Memory B cell (primary cell): ENCODE measurements around the gene JMJD4.
"Not testable (repeated sequence)": the region's sequence is repeated elsewhere in the genome, so short reads cannot be mapped to it uniquely, and the experiment has no call there.

ENCODE experiments used
- ATAC-seq: fragments of 150-1000 bp; cut with Tn5 transposase; 2 replicates; pipeline ENCODE4 v1.10.0; 2021; ENCODE audit warnings: low read depth, mild to moderate bottlenecking, moderate library complexity
- DNase-seq, 2 donors: peaks; one replicate each; pipeline ENCODE4 v3.0.0; 2022; ENCODE audit warnings: low spot score in 2 of 2
- H3K27ac Mint-ChIP-seq: one replicate; pipeline ENCODE4 v1.8.0; 2022; ENCODE audit warnings: mild to moderate bottlenecking, moderate library complexity, mixed read lengths
- H3K27me3 Mint-ChIP-seq: one replicate; pipeline ENCODE4 v1.8.0; 2022; ENCODE audit warnings: mixed read lengths
- H3K36me3 Mint-ChIP-seq: one replicate; pipeline ENCODE4 v1.8.0; 2022; ENCODE audit warnings: mild to moderate bottlenecking, mixed read lengths
- H3K4me1 Mint-ChIP-seq: one replicate; pipeline ENCODE4 v1.8.0; 2022; ENCODE audit warnings: mixed read lengths
- H3K4me3 Mint-ChIP-seq: one replicate; pipeline ENCODE4 v1.8.0; 2022; ENCODE audit warnings: mild to moderate bottlenecking, moderate library complexity, mixed read lengths
- H3K9me3 Mint-ChIP-seq: one replicate; pipeline ENCODE4 v1.8.0; 2022; ENCODE audit warnings: mixed read lengths

Gene JMJD4

DNA sequence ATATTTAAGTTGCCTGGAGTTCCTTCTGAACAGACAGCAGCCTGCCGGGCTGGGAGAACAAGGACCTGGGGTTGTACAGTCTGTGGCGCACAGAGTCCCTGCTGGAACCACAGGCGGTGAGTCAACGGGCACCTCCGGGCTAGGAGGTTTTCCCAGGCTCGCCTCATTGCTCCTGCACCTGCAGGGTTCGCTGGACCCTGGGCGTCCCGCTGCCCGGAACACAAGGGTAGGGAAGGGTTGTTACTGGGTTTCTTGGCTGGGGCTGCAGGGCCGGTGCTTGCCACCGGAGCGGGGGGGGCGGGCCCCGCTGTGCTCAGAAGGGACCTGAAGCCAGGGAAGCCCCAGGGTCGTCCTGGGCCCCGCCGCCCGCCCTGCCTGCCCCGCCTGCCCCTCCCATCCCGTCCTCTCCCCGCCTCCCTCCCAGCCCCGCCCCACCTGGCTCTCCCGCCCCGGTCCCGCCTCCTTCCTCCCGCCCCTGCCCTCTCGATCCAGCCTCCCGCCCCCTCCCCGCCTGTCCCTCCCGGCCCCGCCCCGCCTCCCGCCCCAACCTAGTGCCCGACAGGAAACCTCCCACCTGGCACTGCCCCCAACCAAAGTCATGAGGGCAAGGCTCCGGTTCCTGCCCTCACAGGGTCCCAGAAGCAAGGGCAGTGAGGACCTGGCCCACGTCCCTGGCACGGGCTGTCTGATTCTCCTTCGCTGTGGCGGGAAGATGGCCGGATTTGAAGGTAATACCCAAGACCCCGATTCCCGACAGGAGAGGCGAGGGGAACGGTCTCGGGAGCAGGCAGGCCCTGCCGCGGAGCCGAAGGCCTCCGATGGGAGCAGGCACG is 6.8 kb downstream of the JMJD4 start:
- Mint-ChIP-seq H3K27ac (peak overlapping the region; percentile 65), H3K9me3 (peaks cover 2% of the 10 kb centered on the region), H3K4me1 (peaks cover 22% of the 10 kb centered on the region), H3K4me3 (peak overlapping the region; percentile 87), H3K27me3 (no peaks in the 10 kb centered on the region), H3K36me3 (peaks cover 2% of the 10 kb centered on the region)
- ATAC-seq (peak; percentile 64), DNase-seq (no peak)

DNA sequence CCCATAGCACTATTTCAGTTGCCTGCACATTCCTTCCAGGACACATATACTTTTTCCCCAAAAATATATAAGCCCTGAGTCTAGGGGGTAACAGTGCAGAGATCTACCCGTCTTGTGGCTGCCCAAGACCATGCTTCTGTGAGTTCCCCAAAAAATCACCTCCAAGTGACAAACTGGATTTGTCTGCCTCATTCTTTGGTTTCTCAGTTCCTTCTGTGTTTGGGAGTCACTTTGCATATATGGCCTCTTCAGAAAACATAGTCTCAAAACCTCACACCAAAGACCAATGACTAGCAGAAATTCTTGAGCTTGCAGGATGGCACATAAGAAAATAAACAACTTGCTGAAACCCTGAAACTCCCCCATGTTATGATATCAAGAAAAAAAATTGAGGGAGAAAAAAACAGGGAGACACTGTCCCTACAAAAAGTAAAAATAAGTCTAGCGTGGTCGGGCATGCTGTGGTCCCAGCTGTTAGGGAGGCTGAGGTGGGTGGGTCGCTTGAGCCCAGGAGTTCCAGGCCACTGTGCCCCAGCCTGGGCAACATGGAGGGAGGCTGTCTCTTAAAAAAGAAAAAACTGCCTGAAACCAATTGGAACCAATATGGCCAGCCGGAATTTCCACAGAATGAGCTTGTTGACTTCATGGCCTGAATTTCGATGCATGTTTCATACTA is 8.0 kb downstream of the JMJD4 start:
- Mint-ChIP-seq H3K4me1 (peaks cover 22% of the 10 kb centered on the region), H3K9me3 (peaks cover 8% of the 10 kb centered on the region), H3K4me3 (peak overlapping the region; percentile 56), H3K36me3 (peaks cover 2% of the 10 kb centered on the region), H3K27ac (no peak overlapping the region), H3K27me3 (no peaks in the 10 kb centered on the region)
- ATAC-seq (peak; percentile 25), DNase-seq (no peak)

- ATAC-seq, result no peak
- Mint-ChIP-seq H3K27ac (no peak overlapping the region), H3K36me3 (peaks cover 2% of the 10 kb centered on the region), H3K9me3 (peaks cover 11% of the 10 kb centered on the region), H3K4me3 (no peak overlapping the region), H3K4me1 (peaks cover 22% of the 10 kb centered on the region), H3K27me3 (no peaks in the 10 kb centered on the region)
- DNase-seq, result no peak
These were observed 8.8 kb downstream of the JMJD4 start for GRCh38 chr1:227726318-227726717.

- DNase-seq (no peak), ATAC-seq (no peak)
- peaks cover 4% of the 10 kb centered on the region for H3K36me3 Mint-ChIP-seq
- H3K27me3 Mint-ChIP-seq, result no peaks in the 10 kb centered on the region
- no peak overlapping the region for H3K27ac Mint-ChIP-seq
- peaks cover 18% of the 10 kb centered on the region for H3K9me3 Mint-ChIP-seq
- no peak overlapping the region for H3K4me3 Mint-ChIP-seq
- peaks cover 20% of the 10 kb centered on the region for H3K4me1 Mint-ChIP-seq
These were observed 10.1 kb downstream of the JMJD4 start for GRCh38 chr1:227725046-227725445.

- peaks cover 9% of the 10 kb centered on the region for H3K36me3 Mint-ChIP-seq
- H3K4me1 Mint-ChIP-seq, result peaks cover 9% of the 10 kb centered on the region
- DNase-seq (no peak), ATAC-seq (no peak)
- peaks cover 2% of the 10 kb centered on the region for H3K27me3 Mint-ChIP-seq
- peaks cover 28% of the 10 kb centered on the region for H3K9me3 Mint-ChIP-seq
- no peak overlapping the region for H3K4me3 Mint-ChIP-seq
- H3K27ac Mint-ChIP-seq, result no peak overlapping the region
These were observed 11.6 kb downstream of the JMJD4 start for GRCh38 chr1:227723474-227723873.

DNA sequence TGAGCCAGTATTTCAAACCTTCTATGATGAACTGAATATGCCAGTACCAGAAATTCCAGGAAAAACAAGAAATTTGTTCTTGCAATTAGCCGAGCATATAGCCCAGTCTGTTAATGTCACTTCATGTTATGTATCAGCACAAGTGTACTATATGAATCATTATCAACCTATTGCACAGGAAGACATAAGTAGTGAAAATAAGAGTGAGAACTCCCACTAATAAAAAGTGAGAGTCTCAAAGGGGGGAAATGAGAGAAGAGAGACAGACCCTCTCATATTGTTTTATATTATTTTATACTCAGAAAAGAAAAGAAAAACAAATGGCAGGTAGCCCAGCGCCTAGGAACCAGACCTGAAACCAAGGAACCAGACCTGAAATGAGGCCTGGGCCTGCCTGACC is 16.2 kb downstream of the JMJD4 start:
- Mint-ChIP-seq H3K27me3 (peaks cover 2% of the 10 kb centered on the region), H3K36me3 (peaks cover 11% of the 10 kb centered on the region), H3K4me3 (no peak overlapping the region), H3K9me3 (peaks cover 43% of the 10 kb centered on the region), H3K4me1 (no peaks in the 10 kb centered on the region), H3K27ac (no peak overlapping the region)
- no peak for ATAC-seq
- no peak for DNase-seq

DNA sequence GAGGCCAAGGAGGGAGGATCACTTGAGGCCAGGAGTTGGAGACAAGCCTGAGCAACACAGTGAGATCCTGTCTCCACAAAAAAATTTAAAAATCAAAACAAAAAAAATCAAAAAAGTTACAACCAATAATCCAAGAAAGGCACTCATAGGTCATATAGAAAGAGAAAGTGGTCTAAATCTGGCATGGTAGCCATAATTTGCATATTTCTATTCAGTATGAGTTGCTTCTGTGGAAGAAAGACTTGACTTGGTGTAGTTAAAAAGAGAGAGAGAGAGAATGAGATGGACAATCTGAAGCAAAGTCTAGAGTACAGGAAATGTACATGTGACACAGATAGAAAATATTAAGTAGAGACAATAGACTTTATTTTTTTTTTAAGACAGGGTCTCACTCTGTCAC is 22.5 kb downstream of the JMJD4 start:
- no peaks in the 10 kb centered on the region for H3K27me3 Mint-ChIP-seq
- peaks cover 4% of the 10 kb centered on the region for H3K36me3 Mint-ChIP-seq
- ATAC-seq (no peak), DNase-seq (no peak)
- no peak overlapping the region for H3K4me3 Mint-ChIP-seq
- peaks cover 2% of the 10 kb centered on the region for H3K4me1 Mint-ChIP-seq
- no peak overlapping the region for H3K27ac Mint-ChIP-seq
- H3K9me3 Mint-ChIP-seq, result peaks cover 26% of the 10 kb centered on the region

DNA sequence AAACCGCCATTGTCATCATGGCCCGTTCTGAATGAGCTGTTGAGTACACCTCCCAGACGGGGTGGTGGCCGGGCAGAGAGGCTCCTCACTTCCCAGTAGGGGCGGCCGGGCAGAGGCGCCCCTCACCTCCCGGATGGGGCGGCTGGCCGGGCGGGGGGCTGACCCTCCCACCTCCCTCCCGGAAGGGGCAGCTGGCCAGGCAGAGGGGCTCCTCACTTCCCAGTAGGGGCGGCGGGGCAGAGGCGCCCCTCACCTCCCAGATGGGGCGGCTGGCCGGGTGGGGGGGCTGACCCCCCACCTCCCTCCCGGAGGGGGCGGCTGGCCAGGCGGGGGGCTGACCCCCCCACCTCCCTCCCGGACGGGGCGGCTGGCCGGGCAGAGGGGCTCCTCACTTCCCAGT is 24.6 kb downstream of the JMJD4 start:
- ATAC-seq, H3K4me3 Mint-ChIP-seq, H3K27ac Mint-ChIP-seq, DNase-seq, H3K27me3 Mint-ChIP-seq, H3K36me3 Mint-ChIP-seq, H3K4me1 Mint-ChIP-seq: not testable (repeated sequence)
- peaks cover 21% of the 10 kb centered on the region for H3K9me3 Mint-ChIP-seq

DNA sequence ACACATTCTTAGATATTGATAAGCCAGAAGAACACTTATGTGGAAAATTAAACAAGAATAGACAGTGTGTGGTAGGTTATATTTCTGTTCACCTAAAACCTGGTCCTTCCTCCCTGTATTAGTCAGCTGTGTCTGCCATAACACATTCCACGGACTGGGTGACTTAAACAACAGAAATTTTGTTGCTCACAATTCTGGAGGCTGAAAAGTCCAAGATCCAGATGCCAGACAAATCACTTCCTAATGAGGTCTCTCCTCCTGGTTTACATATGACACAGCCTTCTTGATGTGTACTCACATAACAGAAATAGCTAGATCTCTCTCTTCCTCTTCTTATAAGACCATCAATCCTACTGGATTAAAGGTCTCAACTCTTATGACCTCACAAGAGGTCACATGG is 25.7 kb downstream of the JMJD4 start:
- peaks cover 3% of the 10 kb centered on the region for H3K36me3 Mint-ChIP-seq
- DNase-seq (no peak), ATAC-seq (no peak)
- no peak overlapping the region for H3K27ac Mint-ChIP-seq
- no peak overlapping the region for H3K4me3 Mint-ChIP-seq
- peaks cover 16% of the 10 kb centered on the region for H3K9me3 Mint-ChIP-seq
- no peaks in the 10 kb centered on the region for H3K27me3 Mint-ChIP-seq
- H3K4me1 Mint-ChIP-seq, result peaks cover 2% of the 10 kb centered on the region

DNA sequence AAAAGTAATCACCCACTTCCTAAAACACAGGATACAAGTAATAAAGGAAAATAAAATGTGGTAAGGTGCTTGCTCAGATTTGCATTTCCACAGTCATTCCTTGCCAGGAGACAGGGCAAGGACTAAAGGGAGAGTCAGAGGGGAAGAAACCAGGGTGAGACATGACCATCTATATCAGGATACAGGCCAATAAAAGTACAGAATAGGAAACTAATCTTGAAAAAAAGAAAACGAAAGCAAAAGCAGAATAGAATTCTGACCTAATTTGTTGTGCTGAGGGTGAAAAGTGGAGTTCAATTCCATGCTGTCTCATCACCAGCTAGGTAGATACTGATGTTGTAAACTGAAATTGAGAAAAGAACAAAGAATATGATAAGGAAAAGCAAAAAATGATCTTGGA is 27.3 kb downstream of the JMJD4 start:
- Mint-ChIP-seq H3K27me3 (peaks cover 2% of the 10 kb centered on the region), H3K9me3 (peaks cover 21% of the 10 kb centered on the region), H3K27ac (no peak overlapping the region), H3K4me1 (peaks cover 2% of the 10 kb centered on the region), H3K4me3 (no peak overlapping the region), H3K36me3 (peaks cover 3% of the 10 kb centered on the region)
- no peak for DNase-seq
- ATAC-seq, result no peak

GRCh38 chr1:227701631-227702030 is 33.5 kb downstream of the JMJD4 start:
- not testable (repeated sequence) for DNase-seq, ATAC-seq, H3K27ac Mint-ChIP-seq, H3K4me3 Mint-ChIP-seq, H3K27me3 Mint-ChIP-seq, H3K4me1 Mint-ChIP-seq
- H3K9me3 Mint-ChIP-seq, result peaks cover 43% of the 10 kb centered on the region
- H3K36me3 Mint-ChIP-seq, result peaks cover 11% of the 10 kb centered on the region

- no peak for ATAC-seq
- H3K27me3 Mint-ChIP-seq, result peaks cover 1% of the 10 kb centered on the region
- H3K4me3 Mint-ChIP-seq, result no peak overlapping the region
- H3K9me3 Mint-ChIP-seq, result peaks cover 39% of the 10 kb centered on the region
- no peaks in the 10 kb centered on the region for H3K4me1 Mint-ChIP-seq
- H3K36me3 Mint-ChIP-seq, result peaks cover 8% of the 10 kb centered on the region
- DNase-seq, result no peak
- no peak overlapping the region for H3K27ac Mint-ChIP-seq
These were observed 37.7 kb downstream of the JMJD4 start for GRCh38 chr1:227697321-227697864.

DNA sequence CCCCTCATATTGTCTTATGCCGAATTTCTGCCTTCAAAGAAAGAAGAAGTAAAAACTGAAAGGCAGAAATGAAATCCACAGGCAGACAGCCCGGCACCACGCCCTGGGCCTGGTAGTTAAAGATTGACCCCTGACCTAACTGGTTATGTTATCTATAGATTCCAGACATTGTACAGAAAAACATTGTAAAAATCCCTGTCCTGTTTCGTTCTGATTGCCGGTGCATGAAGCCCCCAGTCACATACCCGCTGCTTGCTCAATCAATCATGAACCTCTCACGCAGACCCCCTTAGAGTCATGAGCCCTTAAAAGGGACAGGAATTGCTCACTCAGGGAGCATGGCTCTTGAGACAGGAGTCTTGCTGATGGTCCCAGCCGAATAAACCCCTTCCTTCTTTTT is 49.3 kb downstream of the JMJD4 start:
- Mint-ChIP-seq H3K4me1 (no peaks in the 10 kb centered on the region), H3K4me3 (no peak overlapping the region), H3K9me3 (peaks cover 24% of the 10 kb centered on the region), H3K27me3 (no peaks in the 10 kb centered on the region), H3K27ac (no peak overlapping the region), H3K36me3 (peaks cover 5% of the 10 kb centered on the region)
- ATAC-seq (no peak), DNase-seq (no peak)
